Vagina (tissue), 2 donors: Measurements from ENCODE around the gene KATNB1.

Experiments
- POLR2A ChIP-seq, 2 donors: fragments of 450-650 bp; IDR thresholded peaks; one replicate each; pipeline ENCODE4 v1.6.1; 2017; ENCODE audit warnings: antibody characterized with exemption in 2 of 2, mild to moderate bottlenecking in 2 of 2, moderate library complexity in 2 of 2
- POLR2AphosphoS5 ChIP-seq, 2 donors: sonication (generic); formaldehyde crosslinking; IDR thresholded peaks; one replicate each; pipeline ENCODE4 v1.9.0; 2017; ENCODE audit warnings: antibody characterized with exemption in 2 of 2, mild to moderate bottlenecking in 2 of 2, low read depth in 1 of 2; ENCODE audit not compliant: insufficient read depth in 1 of 2
- TF ChIP-seq, protein P1 (sequence below), 3 experiments: fragments of 450-650 bp in 2 of 3; fragments of 200-600 bp in 1 of 3; sonication (generic) in 1 of 3; IDR thresholded peaks; one replicate each; pipeline ENCODE4 v1.5.1; 2017 to 2019; ENCODE audit warnings: antibody characterized with exemption in 3 of 3, mild to moderate bottlenecking in 2 of 3, moderate library complexity in 2 of 3

DNA sequence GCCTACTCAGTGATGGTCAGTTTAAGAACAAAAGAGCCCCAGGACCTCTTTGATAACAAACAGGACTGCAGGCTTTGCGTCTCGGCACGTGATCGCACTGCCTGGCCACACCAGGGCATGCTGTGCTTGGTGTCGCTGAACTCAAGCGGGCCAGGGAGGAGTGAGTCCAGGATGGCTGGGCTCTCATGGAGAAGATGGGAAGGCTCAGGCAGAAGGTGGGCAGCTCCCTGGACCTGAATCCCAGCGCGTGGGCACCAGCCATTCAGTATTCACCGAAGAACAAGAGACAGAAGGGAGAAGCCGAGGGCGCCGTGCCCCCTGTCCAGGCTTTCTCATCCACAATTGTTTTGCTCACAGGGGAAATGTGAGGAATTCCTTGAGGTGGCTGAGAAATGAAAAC is 11.9 kb downstream of the KATNB1 start:
- TF ChIP-seq, protein P1, sequence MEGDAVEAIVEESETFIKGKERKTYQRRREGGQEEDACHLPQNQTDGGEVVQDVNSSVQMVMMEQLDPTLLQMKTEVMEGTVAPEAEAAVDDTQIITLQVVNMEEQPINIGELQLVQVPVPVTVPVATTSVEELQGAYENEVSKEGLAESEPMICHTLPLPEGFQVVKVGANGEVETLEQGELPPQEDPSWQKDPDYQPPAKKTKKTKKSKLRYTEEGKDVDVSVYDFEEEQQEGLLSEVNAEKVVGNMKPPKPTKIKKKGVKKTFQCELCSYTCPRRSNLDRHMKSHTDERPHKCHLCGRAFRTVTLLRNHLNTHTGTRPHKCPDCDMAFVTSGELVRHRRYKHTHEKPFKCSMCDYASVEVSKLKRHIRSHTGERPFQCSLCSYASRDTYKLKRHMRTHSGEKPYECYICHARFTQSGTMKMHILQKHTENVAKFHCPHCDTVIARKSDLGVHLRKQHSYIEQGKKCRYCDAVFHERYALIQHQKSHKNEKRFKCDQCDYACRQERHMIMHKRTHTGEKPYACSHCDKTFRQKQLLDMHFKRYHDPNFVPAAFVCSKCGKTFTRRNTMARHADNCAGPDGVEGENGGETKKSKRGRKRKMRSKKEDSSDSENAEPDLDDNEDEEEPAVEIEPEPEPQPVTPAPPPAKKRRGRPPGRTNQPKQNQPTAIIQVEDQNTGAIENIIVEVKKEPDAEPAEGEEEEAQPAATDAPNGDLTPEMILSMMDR (IDR thresholded peaks at IDR 0.05) = no peak
- TF ChIP-seq POLR2A (IDR thresholded peaks at IDR 0.05) (no peak), POLR2AphosphoS5 (IDR thresholded peaks at IDR 0.05; ENCODE audit: insufficient read depth in 1 of 2, low read depth in 1 of 2) (no peak)
